OCI-LY7 (cell line): ENCODE data around the gene TAAR1.
"Not testable (repeated sequence)": the region's sequence is repeated elsewhere in the genome, so short reads cannot be mapped to it uniquely, and the experiment has no call there.

Experiments used
- CTCF ChIP-seq: fragments of 200-600 bp; sonication (generic); conservative IDR thresholded peaks from 2 replicates; pipeline ENCODE4 v1.5.1; 2014; ENCODE audit warnings: mild to moderate bottlenecking, antibody characterized with exemption, low read length, moderate library complexity, mixed read lengths
- EZH2phosphoT487 ChIP-seq: fragments of 200-600 bp; sonication (generic); IDR thresholded peaks from 2 replicates; pipeline ENCODE4 v1.6.1; 2018; ENCODE audit warnings: low read depth, borderline replicate concordance, mild to moderate bottlenecking, mixed run types, antibody characterized with exemption, low read length, moderate library complexity, mixed read lengths

DNA sequence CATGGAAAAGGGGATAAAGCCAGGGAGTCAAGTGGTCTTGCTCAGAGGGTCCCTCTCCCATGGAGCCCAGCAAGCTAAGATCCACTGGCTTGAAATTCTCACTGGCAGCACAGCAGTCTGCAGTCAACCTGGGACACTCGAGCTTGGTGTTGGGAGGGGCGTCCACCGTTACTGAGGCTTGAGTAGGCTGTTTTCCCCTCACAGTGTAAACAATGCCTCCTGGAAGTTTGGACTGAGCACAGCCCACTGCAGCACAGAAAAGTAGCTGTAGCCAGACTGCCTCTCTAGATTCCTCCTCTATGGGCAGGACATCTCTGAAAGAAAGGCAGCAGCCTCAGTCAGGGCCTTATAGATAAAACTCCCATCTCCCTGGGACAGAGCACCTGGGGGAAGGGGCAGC lies 23.7 kb downstream of the TAAR1 start:
- not testable (repeated sequence) for TF ChIP-seq CTCF, EZH2phosphoT487
